HepG2 (cell line): ENCODE measurements around the gene SIRT6. TPM values are rescaled to one million over a fixed set of nuclear protein-coding genes. Genes with fewer than 3 reads are reported as not detected.

Experiments
- polyA plus RNA-seq, 8 experiments: library from polyadenylated mRNA; depleted of rRNA in 3 of 8; stranded (reverse) in 7 of 8; unstranded in 1 of 8; fragments of >200 nt; fragmentation: Illumina TruSeq in 4 of 8; extraction: Trizol in 4 of 8; gene quantifications; 2 replicates each; pipeline versions ENCODE4 v1.2.1 to v1.2.3, GENCODE V29; 2011 to 2016; ENCODE audit warnings: low read depth in 4 of 8, missing spikeins in 1 of 8, mixed read lengths in 1 of 8; ENCODE audit not compliant: insufficient read depth in 1 of 8
- small RNA-seq, 3 experiments: library from RNA; depleted of rRNA; stranded (forward); fragments of <200 nt; gene quantifications; one replicate each; pipeline ENCODE3, GENCODE V24; 2012; ENCODE audit warnings: low read depth in 2 of 3, low replicate concordance in 1 of 3; ENCODE audit not compliant: insufficient read length in 3 of 3, insufficient read depth in 2 of 3
- total RNA-seq, 5 experiments: library from RNA; depleted of rRNA; stranded (reverse); fragments of >200 nt; fragmentation: Illumina TruSeq; extraction: Trizol; gene quantifications; 2 replicates each; pipeline ENCODE4 v1.2.3, GENCODE V29; 2016; ENCODE audit warnings: low read depth in 1 of 5

The SIRT6 gene
- total and polyA plus RNA-seq, 2 of the 13 experiments (the other 11 are each of a cell fraction or from before 2014, with no cell fraction given) = 11.0 to 18.4 TPM

Small RNAs within 50 kb of the gene (small RNA-seq; reads per million reads assigned to genes)
- 0 reads per million in 3 experiments for gene RF00017

Other genes starting within 250 kb of the SIRT6 start
- gene NMRK2, start 249.5 kb downstream of the SIRT6 start, total RNA-seq (2016; rRNA removed; fragmentation: Illumina TruSeq; extraction: Trizol) = not detected in 2 replicates
- not detected in 2 replicates for gene NMRK2, start 249.5 kb downstream of the SIRT6 start, polyA plus RNA-seq (2011; rRNA removed)
- gene DAPK3, start 211.5 kb downstream of the SIRT6 start, total RNA-seq (2016; rRNA removed; fragmentation: Illumina TruSeq; extraction: Trizol) = 22.0 and 30.5 TPM in 2 replicates
- gene DAPK3, start 211.5 kb downstream of the SIRT6 start, polyA plus RNA-seq (2011; rRNA removed) = 37.3 and 51.9 TPM in 2 replicates
- gene EEF2, start 197.1 kb downstream of the SIRT6 start, total RNA-seq (2016; rRNA removed; fragmentation: Illumina TruSeq; extraction: Trizol) = 1,722 and 1,777 TPM in 2 replicates
- gene EEF2, start 197.1 kb downstream of the SIRT6 start, polyA plus RNA-seq (2011; rRNA removed) = 1,441 and 1,465 TPM in 2 replicates
- 20.1 and 22.4 TPM in 2 replicates for gene PIAS4, start 174.8 kb downstream of the SIRT6 start, total RNA-seq (2016; rRNA removed; fragmentation: Illumina TruSeq; extraction: Trizol)
- 8.7 and 9.0 TPM in 2 replicates for gene PIAS4, start 174.8 kb downstream of the SIRT6 start, polyA plus RNA-seq (2011; rRNA removed)
- gene ZBTB7A, start 115.7 kb downstream of the SIRT6 start, total RNA-seq (2016; rRNA removed; fragmentation: Illumina TruSeq; extraction: Trizol) = 3.5 and 3.6 TPM in 2 replicates
- gene ZBTB7A, start 115.7 kb downstream of the SIRT6 start, polyA plus RNA-seq (2011; rRNA removed) = 4.0 and 5.5 TPM in 2 replicates
- 72.2 and 80.9 TPM in 2 replicates for gene MAP2K2, start 58.4 kb downstream of the SIRT6 start, total RNA-seq (2016; rRNA removed; fragmentation: Illumina TruSeq; extraction: Trizol)
- gene MAP2K2, start 58.4 kb downstream of the SIRT6 start, polyA plus RNA-seq (2011; rRNA removed) = 70.3 and 88.1 TPM in 2 replicates
- 3.8 and 4.5 TPM in 2 replicates for gene CREB3L3, start 28.9 kb downstream of the SIRT6 start, total RNA-seq (2016; rRNA removed; fragmentation: Illumina TruSeq; extraction: Trizol)
- 3.8 and 7.0 TPM in 2 replicates for gene CREB3L3, start 28.9 kb downstream of the SIRT6 start, polyA plus RNA-seq (2011; rRNA removed)
- gene ANKRD24, start 126 bp upstream of the SIRT6 start, total RNA-seq (2016; rRNA removed; fragmentation: Illumina TruSeq; extraction: Trizol) = 0.13 TPM in 1 of 2 replicates, not detected in the other
- 0.17 and 0.24 TPM in 2 replicates for gene ANKRD24, start 126 bp upstream of the SIRT6 start, polyA plus RNA-seq (2011; rRNA removed)
- gene EBI3, start 47.0 kb upstream of the SIRT6 start, total RNA-seq (2016; rRNA removed; fragmentation: Illumina TruSeq; extraction: Trizol) = not detected in 2 replicates
- 3.4 and 8.3 TPM in 2 replicates for gene EBI3, start 47.0 kb upstream of the SIRT6 start, polyA plus RNA-seq (2011; rRNA removed)
- 17.9 and 18.4 TPM in 2 replicates for gene YJU2, start 64.5 kb upstream of the SIRT6 start, total RNA-seq (2016; rRNA removed; fragmentation: Illumina TruSeq; extraction: Trizol)
- 9.3 and 10.1 TPM in 2 replicates for gene YJU2, start 64.5 kb upstream of the SIRT6 start, polyA plus RNA-seq (2011; rRNA removed)
- 0.11 TPM in 1 of 2 replicates, not detected in the other for gene SHD, start 96.7 kb upstream of the SIRT6 start, total RNA-seq (2016; rRNA removed; fragmentation: Illumina TruSeq; extraction: Trizol)
- gene SHD, start 96.7 kb upstream of the SIRT6 start, polyA plus RNA-seq (2011; rRNA removed) = 0.20 and 0.42 TPM in 2 replicates
- 0.11 TPM in 1 of 2 replicates, not detected in the other for gene TMIGD2, start 119.8 kb upstream of the SIRT6 start, total RNA-seq (2016; rRNA removed; fragmentation: Illumina TruSeq; extraction: Trizol)
- 1.0 and 2.5 TPM in 2 replicates for gene TMIGD2, start 119.8 kb upstream of the SIRT6 start, polyA plus RNA-seq (2011; rRNA removed)
- gene FSD1, start 122.0 kb upstream of the SIRT6 start, total RNA-seq (2016; rRNA removed; fragmentation: Illumina TruSeq; extraction: Trizol) = 0.29 TPM in 1 of 2 replicates, not detected in the other
- 0.66 and 1.4 TPM in 2 replicates for gene FSD1, start 122.0 kb upstream of the SIRT6 start, polyA plus RNA-seq (2011; rRNA removed)
- 39.0 and 43.1 TPM in 2 replicates for gene STAP2, start 156.3 kb upstream of the SIRT6 start, total RNA-seq (2016; rRNA removed; fragmentation: Illumina TruSeq; extraction: Trizol)
- gene STAP2, start 156.3 kb upstream of the SIRT6 start, polyA plus RNA-seq (2011; rRNA removed) = 43.7 and 56.0 TPM in 2 replicates
- gene MPND, start 161.0 kb upstream of the SIRT6 start, total RNA-seq (2016; rRNA removed; fragmentation: Illumina TruSeq; extraction: Trizol) = 12.9 and 15.8 TPM in 2 replicates
- 10.8 and 12.5 TPM in 2 replicates for gene MPND, start 161.0 kb upstream of the SIRT6 start, polyA plus RNA-seq (2011; rRNA removed)
- 26.7 and 33.0 TPM in 2 replicates for gene SH3GL1, start 218.0 kb upstream of the SIRT6 start, total RNA-seq (2016; rRNA removed; fragmentation: Illumina TruSeq; extraction: Trizol)
- 45.1 and 52.3 TPM in 2 replicates for gene SH3GL1, start 218.0 kb upstream of the SIRT6 start, polyA plus RNA-seq (2011; rRNA removed)
- 27.3 and 34.8 TPM in 2 replicates for gene CHAF1A, start 220.1 kb upstream of the SIRT6 start, total RNA-seq (2016; rRNA removed; fragmentation: Illumina TruSeq; extraction: Trizol)
- gene CHAF1A, start 220.1 kb upstream of the SIRT6 start, polyA plus RNA-seq (2011; rRNA removed) = 11.0 and 13.1 TPM in 2 replicates